Measurements from ENCODE around the gene DNAH10. TPM values are rescaled to one million over a fixed set of nuclear protein-coding genes. Genes with fewer than 3 reads are reported as not detected.

DNAH10 gene
- total and polyA plus RNA-seq, 4 donors = 4.5 to 18.1 (median 11.4) TPM

GRCh38 chr12:123961585-123962345 is 199.7 kb downstream of the DNAH10 start:
- peaks cover 4% of the 10 kb centered on the region for H3K36me3 ChIP-seq (ENCODE audit: control insufficient read depth, insufficient read depth, low read length)
- no peaks in the 10 kb centered on the region for H3K9me3 ChIP-seq (ENCODE audit: control insufficient read depth, insufficient read depth, low read length)
- no peak overlapping the region for H3K27ac ChIP-seq (ENCODE audit: low read depth, low read length)
- no peaks in the 10 kb centered on the region for H3K27me3 ChIP-seq (ENCODE audit: control insufficient read depth, insufficient read depth, low read length)
- H3K4me3 ChIP-seq (ENCODE audit: low read depth, low read length) = no peak overlapping the region
- DNase-seq (ENCODE audit: low read depth in 4 of 6, low spot score in 6 of 6) = no peak
- H3K4me1 ChIP-seq (ENCODE audit: control insufficient read depth, insufficient read depth, low read length) = peaks cover 3% of the 10 kb centered on the region
- 77% methylated on average over 8 of the region's 12 CpGs for WGBS (ENCODE audit: insufficient coverage)

GRCh38 chr12:123962513-123962912 is 200.4 kb downstream of the DNAH10 start:
- H3K36me3 ChIP-seq (ENCODE audit: control insufficient read depth, insufficient read depth, low read length) = peaks cover 4% of the 10 kb centered on the region
- H3K4me1 ChIP-seq (ENCODE audit: control insufficient read depth, insufficient read depth, low read length) = peaks cover 3% of the 10 kb centered on the region
- no peak for DNase-seq (ENCODE audit: low read depth in 4 of 6, low spot score in 6 of 6)
- WGBS (ENCODE audit: insufficient coverage) = 58% methylated on average over 4 of the region's 5 CpGs
- no peak overlapping the region for H3K4me3 ChIP-seq (ENCODE audit: low read depth, low read length)
- no peaks in the 10 kb centered on the region for H3K27me3 ChIP-seq (ENCODE audit: control insufficient read depth, insufficient read depth, low read length)
- no peak overlapping the region for H3K27ac ChIP-seq (ENCODE audit: low read depth, low read length)
- no peaks in the 10 kb centered on the region for H3K9me3 ChIP-seq (ENCODE audit: control insufficient read depth, insufficient read depth, low read length)

GRCh38 chr12:123963821-123964220 is 201.7 kb downstream of the DNAH10 start:
- H3K4me3 ChIP-seq (ENCODE audit: low read depth, low read length) = no peak overlapping the region
- no peaks in the 10 kb centered on the region for H3K27me3 ChIP-seq (ENCODE audit: control insufficient read depth, insufficient read depth, low read length)
- H3K36me3 ChIP-seq (ENCODE audit: control insufficient read depth, insufficient read depth, low read length) = no peaks in the 10 kb centered on the region
- H3K4me1 ChIP-seq (ENCODE audit: control insufficient read depth, insufficient read depth, low read length) = peaks cover 3% of the 10 kb centered on the region
- DNase-seq (ENCODE audit: low read depth in 4 of 6, low spot score in 6 of 6) = no peak
- H3K9me3 ChIP-seq (ENCODE audit: control insufficient read depth, insufficient read depth, low read length) = no peaks in the 10 kb centered on the region
- H3K27ac ChIP-seq (ENCODE audit: low read depth, low read length) = no peak overlapping the region
- WGBS (ENCODE audit: insufficient coverage) = no CpG with 5 or more reads among the region's 4 CpGs

GRCh38 chr12:123965382-123965781 is 203.3 kb downstream of the DNAH10 start:
- no peak for DNase-seq (ENCODE audit: low read depth in 4 of 6, low spot score in 6 of 6)
- H3K4me1 ChIP-seq (ENCODE audit: control insufficient read depth, insufficient read depth, low read length) = peaks cover 3% of the 10 kb centered on the region
- WGBS (ENCODE audit: insufficient coverage) = 92% methylated on average over 2 of the region's 5 CpGs
- H3K4me3 ChIP-seq (ENCODE audit: low read depth, low read length) = no peak overlapping the region
- no peaks in the 10 kb centered on the region for H3K27me3 ChIP-seq (ENCODE audit: control insufficient read depth, insufficient read depth, low read length)
- no peaks in the 10 kb centered on the region for H3K36me3 ChIP-seq (ENCODE audit: control insufficient read depth, insufficient read depth, low read length)
- no peaks in the 10 kb centered on the region for H3K9me3 ChIP-seq (ENCODE audit: control insufficient read depth, insufficient read depth, low read length)
- H3K27ac ChIP-seq (ENCODE audit: low read depth, low read length) = no peak overlapping the region

GRCh38 chr12:123966596-123966995 is 204.5 kb downstream of the DNAH10 start:
- H3K27ac ChIP-seq (ENCODE audit: low read depth, low read length) = no peak overlapping the region
- no peaks in the 10 kb centered on the region for H3K27me3 ChIP-seq (ENCODE audit: control insufficient read depth, insufficient read depth, low read length)
- 79% methylated on average over 3 of the region's 3 CpGs for WGBS (ENCODE audit: insufficient coverage)
- no peak overlapping the region for H3K4me3 ChIP-seq (ENCODE audit: low read depth, low read length)
- no peaks in the 10 kb centered on the region for H3K36me3 ChIP-seq (ENCODE audit: control insufficient read depth, insufficient read depth, low read length)
- H3K9me3 ChIP-seq (ENCODE audit: control insufficient read depth, insufficient read depth, low read length) = no peaks in the 10 kb centered on the region
- H3K4me1 ChIP-seq (ENCODE audit: control insufficient read depth, insufficient read depth, low read length) = peaks cover 3% of the 10 kb centered on the region
- DNase-seq (ENCODE audit: low read depth in 4 of 6, low spot score in 6 of 6) = no peak

- no peaks in the 10 kb centered on the region for H3K36me3 ChIP-seq (ENCODE audit: control insufficient read depth, insufficient read depth, low read length)
- no peaks in the 10 kb centered on the region for H3K27me3 ChIP-seq (ENCODE audit: control insufficient read depth, insufficient read depth, low read length)
- no peak overlapping the region for H3K27ac ChIP-seq (ENCODE audit: low read depth, low read length)
- H3K4me1 ChIP-seq (ENCODE audit: control insufficient read depth, insufficient read depth, low read length) = peaks cover 3% of the 10 kb centered on the region
- no peak for DNase-seq (ENCODE audit: low read depth in 4 of 6, low spot score in 6 of 6)
- H3K9me3 ChIP-seq (ENCODE audit: control insufficient read depth, insufficient read depth, low read length) = no peaks in the 10 kb centered on the region
- 100% methylated on average over 1 of the region's 8 CpGs for WGBS (ENCODE audit: insufficient coverage)
- no peak overlapping the region for H3K4me3 ChIP-seq (ENCODE audit: low read depth, low read length)
Observed at GRCh38 chr12:123967121-123967586, 205.1 kb downstream of the DNAH10 start.

GRCh38 chr12:123971449-123971769 is 209.3 kb downstream of the DNAH10 start:
- H3K27ac ChIP-seq (ENCODE audit: low read depth, low read length) = peak overlapping the region; percentile 83
- no peak for DNase-seq (ENCODE audit: low read depth in 4 of 6, low spot score in 6 of 6)
- H3K4me1 ChIP-seq (ENCODE audit: control insufficient read depth, insufficient read depth, low read length) = no peaks in the 10 kb centered on the region
- no peaks in the 10 kb centered on the region for H3K27me3 ChIP-seq (ENCODE audit: control insufficient read depth, insufficient read depth, low read length)
- peaks cover 4% of the 10 kb centered on the region for H3K36me3 ChIP-seq (ENCODE audit: control insufficient read depth, insufficient read depth, low read length)
- H3K9me3 ChIP-seq (ENCODE audit: control insufficient read depth, insufficient read depth, low read length) = no peaks in the 10 kb centered on the region
- H3K4me3 ChIP-seq (ENCODE audit: low read depth, low read length) = peak overlapping the region; percentile 64
- WGBS (ENCODE audit: insufficient coverage) = 12% methylated on average over 7 of the region's 10 CpGs

GRCh38 chr12:123971770-123972456 is 209.8 kb downstream of the DNAH10 start:
- DNase-seq (ENCODE audit: low read depth in 4 of 6, low spot score in 6 of 6) = peak in 2 of 6 donors; percentile 73 to 81
- Histone ChIP-seq H3K36me3 (ENCODE audit: control insufficient read depth, insufficient read depth, low read length) (peaks cover 9% of the 10 kb centered on the region), H3K4me1 (ENCODE audit: control insufficient read depth, insufficient read depth, low read length) (no peaks in the 10 kb centered on the region), H3K27ac (ENCODE audit: low read depth, low read length) (peak overlapping the region; percentile 83), H3K27me3 (ENCODE audit: control insufficient read depth, insufficient read depth, low read length) (no peaks in the 10 kb centered on the region), H3K4me3 (ENCODE audit: low read depth, low read length) (peak overlapping the region; percentile 64), H3K9me3 (ENCODE audit: control insufficient read depth, insufficient read depth, low read length) (no peaks in the 10 kb centered on the region)
- 0% methylated on average over 54 of the region's 55 CpGs for WGBS (ENCODE audit: insufficient coverage)

- WGBS (ENCODE audit: insufficient coverage) = under 1% methylated on average over 103 of the region's 138 CpGs
- no peaks in the 10 kb centered on the region for H3K27me3 ChIP-seq (ENCODE audit: control insufficient read depth, insufficient read depth, low read length)
- peak within 1 kb of the TSS; percentile 64 for H3K4me3 ChIP-seq (ENCODE audit: low read depth, low read length)
- no peaks in the 10 kb centered on the region for H3K9me3 ChIP-seq (ENCODE audit: control insufficient read depth, insufficient read depth, low read length)
- peaks cover 9% of the 10 kb centered on the region for H3K36me3 ChIP-seq (ENCODE audit: control insufficient read depth, insufficient read depth, low read length)
- H3K27ac ChIP-seq (ENCODE audit: low read depth, low read length) = peak within 1 kb of the TSS; percentile 83
- H3K4me1 ChIP-seq (ENCODE audit: control insufficient read depth, insufficient read depth, low read length) = no peaks in the 10 kb centered on the region
- peak; percentile 74 to 97 (median 84) for DNase-seq (ENCODE audit: low read depth in 4 of 6, low spot score in 6 of 6)
Observed at GRCh38 chr12:123972457-123973401, 210.6 kb downstream of the DNAH10 start, which contains the start of the genes CCDC92 and ZNF664. TSS of gene CCDC92 (minus strand) at chr12:123972831. CDS start at chr12:123944305, 28,526 bp downstream. TSS of gene ZNF664 (plus strand) at chr12:123973215. CDS start at chr12:124012145, 38,930 bp downstream.
